Neural crest cell (in vitro differentiated cells): ENCODE results near the gene NUB1. TPM values are rescaled to one million over a fixed set of nuclear protein-coding genes. Genes with fewer than 3 reads are reported as not detected.
A peak's percentile ranks its signal among the peaks of the same experiment; 100 is the strongest.

ENCODE experiments used
- DNase-seq: peaks from one replicate; pipeline ENCODE4 v3.0.0; 2021; ENCODE audit warnings: low read depth, mixed read lengths, low spot score
- H3K27ac Mint-ChIP-seq: one replicate; pipeline ENCODE4 v1.8.0; 2021; ENCODE audit warnings: mild to moderate bottlenecking, mixed read lengths; ENCODE audit not compliant: unreplicated experiment
- H3K27me3 Mint-ChIP-seq: 2 replicates; pipeline ENCODE4 v1.8.0; 2021; ENCODE audit warnings: low read depth, mild to moderate bottlenecking, mixed read lengths
- H3K36me3 Mint-ChIP-seq: 2 replicates; pipeline ENCODE4 v1.8.0; 2021; ENCODE audit warnings: low read depth, mild to moderate bottlenecking, mixed read lengths
- H3K4me1 Mint-ChIP-seq: 2 replicates; pipeline ENCODE4 v1.8.0; 2021; ENCODE audit warnings: mixed read lengths
- H3K4me3 Mint-ChIP-seq: one replicate; pipeline ENCODE4 v1.8.0; 2021; ENCODE audit warnings: mild to moderate bottlenecking, mixed read lengths
- H3K9me3 Mint-ChIP-seq: 2 replicates; pipeline ENCODE4 v1.8.0; 2021; ENCODE audit warnings: mixed read lengths
- CTCF ChIP-seq: fragments of 200-600 bp; sonication (generic); conservative IDR thresholded peaks from 2 replicates; pipeline ENCODE4 v1.5.0; 2021; ENCODE audit warnings: antibody characterized with exemption, mild to moderate bottlenecking
- total RNA-seq: library from RNA; stranded (reverse); gene quantifications from 2 replicates; pipeline ENCODE4 v1.2.1, GENCODE V29; 2021

The NUB1 gene
- total RNA-seq, 1 donor from 2014 or later, result 32.6 TPM

GRCh38 chr7:151346470-151346769 is 4.8 kb downstream of the NUB1 start:
- H3K27ac Mint-ChIP-seq, result no peak overlapping the region
- H3K4me1 Mint-ChIP-seq, result peaks cover 13% of the 10 kb centered on the region
- no peaks in the 10 kb centered on the region for H3K27me3 Mint-ChIP-seq
- no peaks in the 10 kb centered on the region for H3K9me3 Mint-ChIP-seq
- TF ChIP-seq CTCF, result no peak
- DNase-seq, result no peak
- H3K4me3 Mint-ChIP-seq, result no peak overlapping the region
- no peaks in the 10 kb centered on the region for H3K36me3 Mint-ChIP-seq

GRCh38 chr7:151347200-151347599 is 5.6 kb downstream of the NUB1 start:
- no peaks in the 10 kb centered on the region for H3K9me3 Mint-ChIP-seq
- no peak for DNase-seq
- H3K36me3 Mint-ChIP-seq, result no peaks in the 10 kb centered on the region
- H3K4me3 Mint-ChIP-seq, result no peak overlapping the region
- no peak overlapping the region for H3K27ac Mint-ChIP-seq
- H3K27me3 Mint-ChIP-seq, result no peaks in the 10 kb centered on the region
- peaks cover 11% of the 10 kb centered on the region for H3K4me1 Mint-ChIP-seq
- TF ChIP-seq CTCF, result no peak

- H3K27me3 Mint-ChIP-seq, result no peaks in the 10 kb centered on the region
- no peaks in the 10 kb centered on the region for H3K9me3 Mint-ChIP-seq
- H3K36me3 Mint-ChIP-seq, result no peaks in the 10 kb centered on the region
- no peak for TF ChIP-seq CTCF
- peak overlapping the region; percentile 6 for H3K27ac Mint-ChIP-seq
- peaks cover 9% of the 10 kb centered on the region for H3K4me1 Mint-ChIP-seq
- H3K4me3 Mint-ChIP-seq, result no peak overlapping the region
- no peak for DNase-seq
Measured at GRCh38 chr7:151348970-151349369, 7.4 kb downstream of the NUB1 start.

DNA sequence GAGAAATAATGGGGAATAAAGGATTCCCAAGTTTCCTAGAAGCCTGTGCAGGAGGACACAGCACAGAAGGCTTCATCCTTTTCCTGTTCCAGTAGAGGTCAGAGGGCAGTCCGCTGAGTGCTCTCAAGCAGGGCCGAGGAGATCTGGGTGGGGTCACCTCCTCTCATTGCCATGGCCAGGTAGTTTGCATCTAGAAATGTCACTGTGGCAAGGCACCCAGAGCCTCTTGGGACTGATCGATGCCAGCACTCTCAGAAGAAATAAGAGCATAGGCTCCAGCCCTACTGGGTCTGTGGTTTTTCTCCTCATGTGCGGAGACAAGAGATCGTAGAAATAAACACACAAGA is 7.9 kb downstream of the NUB1 start:
- no peak overlapping the region for H3K4me3 Mint-ChIP-seq
- H3K4me1 Mint-ChIP-seq, result peaks cover 9% of the 10 kb centered on the region
- no peaks in the 10 kb centered on the region for H3K27me3 Mint-ChIP-seq
- H3K27ac Mint-ChIP-seq, result no peak overlapping the region
- no peak for TF ChIP-seq CTCF
- H3K9me3 Mint-ChIP-seq, result no peaks in the 10 kb centered on the region
- no peak for DNase-seq
- H3K36me3 Mint-ChIP-seq, result no peaks in the 10 kb centered on the region

GRCh38 chr7:151351027-151351426 is 9.4 kb downstream of the NUB1 start:
- Mint-ChIP-seq H3K4me1 (peaks cover 9% of the 10 kb centered on the region), H3K27ac (no peak overlapping the region), H3K9me3 (no peaks in the 10 kb centered on the region), H3K4me3 (no peak overlapping the region), H3K27me3 (no peaks in the 10 kb centered on the region), H3K36me3 (no peaks in the 10 kb centered on the region)
- no peak for TF ChIP-seq CTCF
- peak; percentile 17 for DNase-seq

DNA sequence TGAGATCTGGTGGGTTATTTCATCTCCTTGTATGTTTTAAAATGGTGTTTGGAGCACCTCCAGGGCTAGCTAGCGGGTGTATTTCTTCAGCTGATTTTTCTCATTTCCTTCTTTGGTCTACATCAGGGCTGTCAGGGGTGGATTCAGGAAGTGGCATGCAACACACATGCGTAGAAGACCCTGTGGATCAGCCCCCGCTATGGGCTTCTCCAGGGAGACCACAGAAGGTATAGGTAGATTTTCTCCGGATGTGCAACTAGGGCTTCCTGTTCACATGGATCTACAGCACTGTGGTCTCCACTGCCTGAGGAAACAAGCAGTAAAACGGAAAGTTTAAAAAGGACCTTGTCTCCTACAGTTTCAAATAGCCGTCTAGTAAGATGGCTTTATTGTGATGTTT is 10.4 kb downstream of the NUB1 start:
- Mint-ChIP-seq H3K4me1 (peaks cover 9% of the 10 kb centered on the region), H3K4me3 (no peak overlapping the region), H3K9me3 (no peaks in the 10 kb centered on the region), H3K27me3 (no peaks in the 10 kb centered on the region), H3K36me3 (no peaks in the 10 kb centered on the region), H3K27ac (no peak overlapping the region)
- no peak for TF ChIP-seq CTCF
- DNase-seq, result no peak
